HG03460 (cell line): ENCODE measurements around the gene TNS3.

Experiments
- ATAC-seq: cut with Tn5 transposase; IDR thresholded peaks from one replicate; pipeline ENCODE4 v1.9.1; 2021; ENCODE audit not compliant: unreplicated experiment

TNS3 gene

DNA sequence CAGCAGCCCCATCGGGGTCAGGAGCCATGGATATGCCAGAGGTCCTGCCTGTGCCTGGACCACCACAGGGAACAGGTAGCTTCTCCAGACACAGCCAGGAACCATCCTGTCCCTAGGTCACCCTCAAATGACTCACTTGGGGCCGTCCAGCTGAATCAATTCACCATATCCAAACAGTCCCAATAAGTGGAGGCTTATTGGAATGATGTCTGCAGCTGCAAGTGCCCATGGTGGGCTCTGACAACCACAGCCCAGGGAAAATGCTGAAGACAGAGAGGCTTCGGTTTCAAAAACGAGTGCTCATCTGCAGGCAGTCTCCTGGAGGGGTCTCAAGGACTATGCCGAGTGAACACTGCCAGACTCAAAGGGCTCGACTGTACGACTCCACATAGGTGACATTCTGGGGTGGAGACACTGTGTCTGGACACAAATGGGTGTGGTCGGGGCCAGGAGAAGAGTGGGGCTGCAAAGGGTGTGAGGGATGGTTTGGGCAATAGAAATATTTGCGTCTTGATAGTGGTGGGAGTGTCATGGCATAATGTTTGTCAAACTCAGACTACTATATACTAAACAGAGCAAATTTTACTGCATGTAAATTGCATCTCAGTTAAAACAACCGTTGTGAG, 204.8 kb downstream of the TNS3 start:
- no peak for ATAC-seq

DNA sequence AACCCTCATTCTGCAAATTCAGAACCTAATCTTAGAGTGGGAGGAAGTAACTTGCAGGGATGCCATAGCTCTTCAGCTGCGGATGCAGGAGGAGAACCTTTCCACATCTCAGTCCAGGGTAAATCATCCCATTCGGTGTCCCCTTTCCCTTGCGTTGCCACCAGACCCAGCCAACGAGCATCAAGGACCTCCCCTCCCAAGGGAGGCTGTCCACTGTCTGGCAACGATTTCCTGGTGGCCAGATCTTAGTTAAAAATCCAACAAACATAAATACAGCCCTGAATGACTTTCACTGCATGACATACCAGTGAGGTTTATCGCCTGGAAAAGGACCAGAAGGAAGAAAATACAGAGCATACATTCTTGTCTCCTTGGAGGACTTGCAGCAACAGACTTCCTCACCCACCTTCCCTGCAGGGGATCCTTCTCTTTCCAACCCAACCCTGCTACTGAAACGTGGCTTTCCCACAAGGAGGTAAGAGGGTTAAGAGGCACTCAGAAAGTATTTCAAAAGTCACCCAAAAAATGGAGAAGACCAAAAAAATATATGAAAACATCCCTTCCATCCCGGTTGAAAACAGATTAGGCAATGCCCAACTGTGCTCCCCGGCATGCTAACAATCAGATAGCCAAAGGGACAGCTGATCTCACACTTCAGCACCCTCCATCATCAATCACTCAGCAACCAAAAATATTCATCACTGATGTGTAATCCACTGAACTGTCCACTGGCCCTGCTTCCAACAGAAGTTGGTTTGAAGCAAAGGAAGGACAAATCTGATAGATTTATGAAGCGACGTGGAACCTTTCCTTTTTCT, 206.6 kb downstream of the TNS3 start:
- no peak for ATAC-seq

DNA sequence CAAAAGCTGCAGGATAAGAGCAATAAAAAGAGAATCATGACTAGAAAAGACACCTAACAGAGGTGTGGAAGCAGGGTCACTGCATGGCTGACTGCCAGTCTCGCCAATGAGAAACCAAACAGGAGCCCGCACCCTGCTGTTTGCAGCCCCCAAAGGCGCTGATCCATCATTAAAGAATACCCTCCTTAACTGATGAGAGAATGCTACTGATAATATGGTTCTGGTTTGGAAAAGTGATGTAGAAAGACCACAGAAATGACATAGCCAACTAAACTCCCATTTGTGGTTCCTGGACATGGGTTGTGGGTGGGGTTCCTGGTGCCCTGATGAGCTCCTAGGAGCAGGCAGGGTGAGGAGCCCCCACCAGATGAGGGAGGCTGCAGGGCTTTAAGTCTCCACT, 207.4 kb downstream of the TNS3 start:
- ATAC-seq: no peak

DNA sequence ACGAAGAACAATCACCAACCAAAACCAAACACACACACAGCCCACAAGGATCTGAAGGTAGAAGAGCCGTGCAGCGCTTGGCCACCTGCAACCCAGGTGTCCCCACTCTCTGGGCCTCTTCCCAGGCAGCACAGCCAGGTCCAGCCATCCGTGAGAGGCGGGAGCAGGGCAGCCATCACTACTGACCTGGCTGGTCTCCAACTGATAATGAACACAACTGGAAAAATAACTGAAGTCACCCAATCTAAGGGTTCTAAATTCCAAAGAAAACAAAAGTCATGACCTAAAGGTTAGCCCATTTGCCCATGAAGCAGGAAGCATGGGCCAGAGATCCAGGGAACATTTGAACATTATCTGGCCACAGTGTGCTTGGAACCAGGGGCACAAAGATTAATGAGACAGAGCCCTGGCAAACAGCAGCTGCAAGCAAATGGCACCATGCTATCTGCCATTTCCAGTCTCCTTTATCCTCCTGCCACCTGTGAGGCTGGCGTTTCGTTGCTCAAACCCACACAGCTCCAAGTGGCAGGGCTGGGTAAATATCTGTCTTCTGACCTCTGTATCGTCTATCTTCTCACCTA, 207.9 kb downstream of the TNS3 start:
- no peak for ATAC-seq

DNA sequence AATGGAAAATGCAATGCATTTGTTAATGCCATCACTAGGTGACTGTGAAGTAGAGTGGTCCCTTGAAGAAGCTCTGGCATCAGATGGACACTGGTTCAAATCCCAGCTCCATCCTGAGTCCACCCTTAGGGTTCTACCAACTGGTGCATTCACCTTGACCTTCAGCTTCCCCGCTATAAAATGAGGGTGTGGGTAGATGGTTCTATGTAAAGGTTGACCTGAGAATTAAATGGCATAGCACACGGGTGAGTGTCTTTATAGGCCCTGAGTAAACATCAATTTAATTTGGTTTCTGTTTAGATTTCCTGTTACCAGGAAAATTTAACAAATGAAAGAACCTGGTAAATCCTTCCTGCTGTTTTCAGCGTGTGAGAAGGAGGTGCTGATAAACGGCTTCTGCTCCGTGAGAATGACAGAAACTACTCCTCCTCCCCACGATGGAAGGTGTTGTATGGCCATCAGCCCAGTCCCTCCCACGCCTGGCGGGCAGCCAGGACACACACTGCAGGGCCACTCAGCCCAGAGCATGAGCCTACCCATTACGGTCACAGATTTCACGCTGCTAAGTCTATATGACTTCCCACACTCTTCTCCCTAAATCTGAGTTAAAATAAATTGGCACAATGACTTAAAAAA, 210.1 kb downstream of the TNS3 start:
- no peak for ATAC-seq

DNA sequence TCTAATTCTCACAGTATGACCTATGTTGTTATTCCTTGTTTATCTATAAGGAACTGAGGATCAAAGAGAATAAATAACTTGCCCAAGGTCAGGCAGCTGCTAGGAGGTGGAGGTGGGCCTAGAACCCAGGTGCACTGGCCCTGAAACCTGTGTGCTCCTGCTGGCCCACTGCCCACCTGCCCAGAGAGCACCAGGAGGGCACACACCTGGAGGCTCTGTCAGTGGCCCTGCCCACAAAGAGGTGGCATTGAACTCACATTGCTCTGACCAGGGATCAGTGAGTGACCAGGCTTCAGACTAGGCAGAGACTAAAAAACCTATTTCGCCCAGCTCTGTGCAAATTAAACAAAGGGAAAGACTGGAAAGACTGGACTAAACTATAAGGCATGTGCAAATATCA, 210.6 kb downstream of the TNS3 start:
- no peak for ATAC-seq

DNA sequence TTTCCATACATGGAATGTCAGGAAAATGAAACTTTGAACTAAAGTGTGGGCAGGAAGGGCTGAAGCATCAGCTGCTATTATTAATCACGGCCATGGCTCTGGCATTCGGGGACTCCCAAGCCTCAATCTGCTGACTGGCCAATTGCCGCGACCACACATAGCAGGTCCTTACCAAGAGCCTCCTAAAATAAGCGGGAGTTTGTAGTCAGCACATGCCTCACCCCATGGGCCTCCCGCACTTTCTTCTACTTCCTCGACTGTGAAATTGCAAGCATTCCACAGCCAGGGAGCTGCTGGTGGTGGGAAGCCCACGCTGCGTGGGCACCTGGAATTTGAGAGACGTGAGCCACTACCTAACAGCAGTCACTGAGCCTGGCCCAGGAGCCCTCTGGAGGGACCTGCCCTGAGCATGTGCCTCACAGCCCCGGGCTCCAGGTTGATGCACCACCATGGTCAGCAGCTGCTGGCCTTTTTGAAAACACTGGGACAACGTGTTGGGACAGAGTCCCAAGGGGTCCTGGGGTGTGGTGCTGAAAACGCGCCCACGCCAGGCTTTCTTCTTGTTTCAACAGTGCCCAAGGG, 211.4 kb downstream of the TNS3 start:
- no peak for ATAC-seq

DNA sequence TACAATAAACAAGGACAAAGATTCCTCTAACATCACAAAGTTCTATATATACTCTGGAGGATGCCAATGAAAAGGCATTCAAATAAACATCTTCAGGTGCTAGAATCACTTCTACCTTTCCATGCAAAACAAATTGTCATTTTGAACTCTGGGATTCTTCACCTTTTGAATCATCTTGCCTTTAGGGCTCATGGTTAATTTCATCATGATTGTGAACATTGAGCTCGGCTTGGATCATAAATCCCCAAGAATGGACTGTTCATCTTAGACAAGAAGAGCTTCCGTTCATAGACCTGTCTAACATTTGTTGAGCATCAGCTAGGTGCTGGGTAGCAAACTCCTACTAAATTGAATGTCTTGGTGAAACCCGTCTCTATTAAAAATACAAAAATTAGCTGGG, 212.2 kb downstream of the TNS3 start:
- no peak for ATAC-seq

DNA sequence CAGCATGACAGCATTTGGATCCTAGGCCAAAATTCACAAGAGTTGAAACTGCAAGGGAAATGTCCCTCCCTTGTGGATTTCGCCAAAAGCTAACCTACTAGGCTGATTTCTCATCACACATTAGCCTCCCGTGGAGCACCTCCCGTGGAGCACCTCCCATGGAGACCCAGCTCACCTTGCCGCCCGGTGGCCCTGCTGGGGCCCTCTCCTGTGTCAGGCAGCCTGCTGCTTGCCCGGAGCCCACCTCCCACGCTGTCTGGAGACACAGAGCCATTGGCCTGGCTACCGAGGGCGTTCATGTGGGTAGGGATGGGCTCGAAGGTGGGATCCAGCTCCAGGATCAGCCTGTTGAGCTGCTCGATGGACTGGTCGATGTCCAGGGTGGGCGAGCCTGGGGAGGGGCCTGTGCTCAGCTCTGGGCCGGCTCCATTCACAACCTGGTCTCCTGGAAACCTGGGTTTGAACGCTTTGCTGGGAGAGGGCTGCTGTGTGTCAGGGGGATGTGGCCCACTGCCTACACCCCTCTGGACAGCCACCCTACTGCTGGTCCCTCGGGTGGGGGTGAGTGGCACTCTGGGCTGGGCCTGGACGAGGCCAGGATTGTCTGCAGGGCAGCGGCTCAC, 213.6 kb downstream of the TNS3 start:
- ATAC-seq: no peak

DNA sequence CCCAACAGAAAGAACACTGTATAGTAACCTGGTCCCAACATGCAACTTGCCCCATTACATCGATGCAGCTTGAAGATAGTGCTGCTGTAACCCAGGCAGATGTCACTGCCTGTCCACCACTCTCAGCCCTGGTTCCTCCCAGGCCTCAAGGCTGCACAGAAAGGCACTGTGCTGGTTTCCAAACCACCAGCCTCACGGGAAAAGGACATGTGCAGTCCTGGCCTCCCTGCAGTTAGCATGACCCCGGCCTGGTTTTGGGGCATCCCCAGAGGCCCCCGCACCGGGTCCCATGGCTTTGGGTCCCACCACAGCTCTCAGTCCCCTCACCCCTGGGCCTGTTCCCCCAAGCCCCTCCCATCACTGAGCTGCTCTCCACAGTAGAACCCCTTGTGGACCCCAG, 214.5 kb downstream of the TNS3 start:
- ATAC-seq: no peak

DNA sequence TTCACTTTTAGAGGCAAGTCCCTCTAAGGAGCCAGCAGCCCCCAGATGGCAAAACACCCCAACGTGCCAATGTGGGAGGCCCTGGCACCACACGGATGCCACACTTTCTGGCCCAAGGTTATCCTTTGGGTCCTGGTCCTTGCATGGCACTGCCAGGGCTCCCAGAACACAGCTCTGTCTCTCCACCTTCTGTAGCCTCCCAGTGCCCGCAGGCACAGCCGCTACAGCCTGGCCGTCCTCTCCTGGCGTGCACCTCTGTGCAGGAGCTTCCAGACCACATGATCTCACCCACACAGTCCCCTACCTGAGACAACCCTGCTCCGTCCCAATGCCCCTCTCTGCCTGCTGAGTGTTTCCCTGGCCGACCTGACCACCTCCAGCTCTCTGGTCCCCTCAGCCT, 215.0 kb downstream of the TNS3 start:
- no peak for ATAC-seq

DNA sequence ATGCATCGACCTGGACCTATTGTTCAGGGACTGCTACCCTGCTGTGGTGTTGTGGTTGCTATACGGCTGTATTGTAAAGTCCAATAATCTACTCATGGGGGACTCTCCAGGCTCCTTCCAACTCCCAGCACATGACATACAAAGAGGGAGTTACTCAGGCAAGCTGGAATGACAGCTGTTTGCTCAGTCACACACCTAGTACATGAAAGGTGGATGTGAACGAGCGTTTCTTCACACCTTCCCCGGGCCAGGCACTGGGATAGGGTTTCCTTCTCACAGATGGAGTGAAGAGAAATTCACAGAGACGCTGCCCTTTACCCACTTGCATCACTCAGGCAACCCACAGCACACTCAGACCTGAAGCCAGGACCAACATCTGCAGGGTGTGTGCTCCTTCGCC, 215.7 kb downstream of the TNS3 start:
- ATAC-seq: no peak

DNA sequence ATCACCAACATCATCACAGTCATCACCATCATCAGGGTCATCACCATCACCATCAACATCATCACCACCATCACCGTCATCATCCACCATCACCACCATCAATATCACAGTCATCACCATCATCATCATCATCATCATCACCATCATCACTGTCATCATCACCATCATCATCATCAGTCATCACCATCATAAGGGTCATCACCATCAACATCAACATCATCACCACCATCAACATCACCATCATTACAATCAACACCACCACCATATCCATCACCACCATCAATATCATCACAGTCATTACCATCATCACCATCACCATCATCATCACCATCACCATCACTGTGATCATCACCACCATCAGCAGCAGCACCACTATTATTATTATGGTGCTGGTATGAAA, 218.9 kb downstream of the TNS3 start:
- ATAC-seq: no peak

DNA sequence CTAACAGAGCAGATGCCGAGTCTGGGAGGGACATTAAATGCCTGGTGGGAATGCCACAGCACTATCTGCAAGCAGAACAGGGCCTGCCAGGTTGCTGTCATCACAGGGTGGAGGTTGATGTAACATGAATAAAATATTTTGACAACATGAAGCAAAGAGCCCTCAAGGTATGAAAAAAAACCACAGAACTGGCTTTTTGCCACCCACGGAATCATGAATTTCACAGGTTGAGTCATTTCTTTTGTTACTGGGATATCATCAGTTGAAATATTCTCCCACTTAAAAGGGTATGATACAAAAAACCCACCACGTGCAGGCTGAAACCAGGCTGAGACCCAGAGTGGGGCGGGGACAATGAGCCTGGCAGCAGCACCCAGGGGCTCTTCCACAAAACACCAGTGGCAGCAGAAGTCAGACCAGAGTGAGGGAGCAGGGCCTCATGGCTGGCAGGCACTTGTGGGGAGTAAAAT, 220.1 kb downstream of the TNS3 start:
- no peak for ATAC-seq

DNA sequence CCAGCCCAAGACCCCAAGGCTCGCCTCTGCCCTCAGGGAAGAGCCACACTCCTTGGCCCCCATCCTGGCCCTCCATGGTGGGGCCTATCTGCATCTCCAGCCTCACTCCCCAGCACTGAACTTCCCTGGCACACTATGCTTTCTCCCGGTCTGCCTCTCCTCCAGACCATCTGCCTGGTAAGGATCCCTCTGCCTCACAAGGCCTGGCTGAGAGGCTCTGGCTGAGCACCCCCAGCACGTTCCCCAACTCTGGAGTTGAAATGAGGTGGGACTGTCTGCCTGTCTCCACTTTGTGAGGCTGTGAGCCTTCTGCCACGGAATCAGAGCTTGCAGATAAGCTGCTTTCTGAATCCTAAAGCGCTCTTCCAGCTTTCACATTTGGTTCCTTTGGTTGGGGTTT, 220.7 kb downstream of the TNS3 start:
- no peak for ATAC-seq

DNA sequence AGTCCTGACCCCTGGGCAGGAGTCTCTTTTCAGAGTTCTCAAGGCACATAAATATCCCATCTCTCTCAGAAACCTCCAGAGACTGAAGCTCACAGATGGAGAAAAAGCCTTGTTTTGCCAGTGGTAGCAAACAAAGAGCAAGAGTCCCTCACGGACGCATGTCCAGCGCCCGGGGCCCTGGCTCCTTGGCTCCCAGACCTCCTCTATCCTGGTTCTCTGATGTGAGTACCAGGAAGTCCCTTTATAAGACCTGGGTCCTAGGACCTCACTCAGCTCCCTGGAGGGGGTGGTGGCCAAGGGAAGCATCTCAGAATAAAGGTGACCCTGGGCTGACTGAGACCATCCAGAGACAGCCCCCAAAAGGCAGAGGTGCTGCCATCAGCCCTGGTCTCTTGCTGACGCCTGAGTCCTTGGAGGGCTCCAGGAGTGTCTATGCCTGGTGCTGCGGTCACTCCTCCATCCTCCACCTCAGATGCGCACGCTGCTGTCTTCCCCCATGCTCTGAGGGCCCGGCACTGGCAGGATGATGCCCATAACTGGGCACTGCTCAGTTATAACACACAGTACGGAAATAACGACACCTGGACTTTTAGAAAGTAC, 221.5 kb downstream of the TNS3 start:
- ATAC-seq: no peak

DNA sequence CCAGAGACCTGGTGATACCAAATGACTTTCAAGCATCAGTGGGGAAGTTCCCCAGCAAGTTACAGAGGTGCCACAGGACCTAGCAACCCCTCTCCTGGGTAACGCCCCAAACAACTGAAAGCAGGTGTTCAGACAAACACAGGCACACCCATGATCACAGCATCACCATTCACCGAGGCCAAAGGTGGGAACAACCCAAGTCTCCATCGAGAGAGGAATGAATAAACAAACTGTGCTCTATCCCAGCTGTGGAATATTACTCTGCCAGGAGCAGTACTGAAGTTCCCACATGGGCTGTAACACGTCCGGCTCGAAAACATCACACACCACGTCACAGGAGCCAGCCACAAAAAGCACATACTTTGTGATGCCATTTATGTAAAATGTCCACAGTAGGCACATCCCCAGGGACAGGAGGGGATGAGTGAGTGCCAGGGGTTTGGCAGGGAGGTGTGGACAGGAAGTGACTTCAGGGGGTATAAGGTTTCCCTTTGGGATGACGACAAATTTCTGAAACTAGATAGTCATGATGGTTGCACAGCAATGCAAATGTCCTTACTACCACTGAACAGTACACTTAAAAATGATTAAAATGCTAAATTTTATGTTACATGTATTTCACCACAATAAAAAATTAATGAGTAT, 222.8 kb downstream of the TNS3 start:
- ATAC-seq: no peak

DNA sequence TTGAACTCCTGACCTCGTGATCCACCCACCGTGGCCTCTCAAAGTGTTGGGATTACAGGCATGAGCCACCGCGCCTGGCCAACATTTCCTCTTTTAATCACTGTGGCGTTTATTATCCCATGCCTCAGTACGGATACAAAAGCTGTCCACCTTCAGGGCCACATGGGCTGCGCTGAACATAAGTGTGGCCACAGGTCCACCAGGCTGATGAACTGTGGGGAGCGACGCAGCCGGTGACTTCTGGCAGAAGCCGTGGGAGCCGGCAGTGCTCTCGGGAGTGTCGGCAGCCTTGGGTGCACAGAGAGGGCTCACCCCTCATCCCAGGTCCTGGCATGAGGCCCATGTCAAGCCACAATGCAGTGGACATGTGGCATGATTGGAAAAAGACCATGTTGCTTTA, 223.6 kb downstream of the TNS3 start:
- no peak for ATAC-seq

DNA sequence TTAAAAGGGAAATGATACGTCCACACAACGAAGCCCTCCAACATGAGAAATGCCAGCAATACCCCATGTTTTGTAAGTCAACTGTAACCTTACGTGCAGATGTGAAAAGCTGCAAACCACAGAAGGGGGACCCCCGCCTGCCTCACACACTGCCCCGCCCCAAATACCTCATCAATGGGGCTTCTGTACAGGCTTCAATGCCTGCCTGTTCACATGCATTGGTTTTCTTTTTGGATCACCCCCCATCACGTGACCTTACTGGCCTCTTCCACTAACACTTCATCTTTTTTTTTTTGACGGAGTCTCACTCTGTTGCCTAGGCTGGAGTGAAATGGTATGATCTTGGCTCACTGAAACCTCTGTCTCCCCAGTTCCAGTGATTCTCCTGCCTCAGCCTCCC, 224.0 kb downstream of the TNS3 start:
- no peak for ATAC-seq

DNA sequence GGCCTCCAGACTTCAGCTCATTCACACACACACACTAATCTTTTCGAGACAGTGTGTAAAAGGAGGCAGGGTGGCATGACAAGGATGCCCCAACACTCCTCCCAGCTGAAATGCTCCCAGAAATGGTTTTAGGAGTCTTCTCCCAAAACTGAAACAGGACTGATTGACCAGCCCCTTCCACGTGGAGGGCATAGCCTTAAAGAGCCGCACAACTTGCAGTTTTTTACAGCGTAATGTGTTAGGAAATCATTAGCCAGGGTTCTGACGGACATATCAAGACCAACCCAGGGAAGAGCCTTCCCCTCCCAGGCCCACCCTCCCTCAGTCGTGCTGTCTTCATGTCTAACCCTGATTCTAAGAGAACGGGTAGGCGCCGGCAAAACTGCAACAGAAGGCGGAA, 224.6 kb downstream of the TNS3 start:
- ATAC-seq: no peak
